WTC11 (cell line): ENCODE data around the gene TXNRD1. TPM values are rescaled to one million over a fixed set of nuclear protein-coding genes. Genes with fewer than 3 reads are reported as not detected.

Source experiments
- ATAC-seq: fragments of 200-7000 bp; cut with Tn5 transposase; 2 replicates; pipeline ENCODE4 v1.10.0; 2021; ENCODE audit warnings: mild to moderate bottlenecking, moderate library complexity
- CTCF ChIA-PET: fragments of 300-600 bp; sonication (Branson Sonifier 250); formaldehyde crosslinking; loops from one replicate; lab custom pipeline; 2021; ENCODE audit warnings: antibody characterized with exemption; lab: Charles Lee
- POLR2A ChIA-PET: fragments of 350-600 bp; sonication (Branson Sonifier 250); formaldehyde crosslinking; loops from one replicate; lab custom pipeline; 2021; ENCODE audit warnings: antibody characterized with exemption; lab: Charles Lee
- DNase-seq: peaks from one replicate; pipeline ENCODE4 v3.0.0; 2021; ENCODE audit warnings: low spot score
- H3K27ac Mint-ChIP-seq: 2 replicates; pipeline ENCODE4 v1.8.0; 2021; ENCODE audit warnings: mixed read lengths
- H3K27me3 Mint-ChIP-seq: 2 replicates; pipeline ENCODE4 v1.8.0; 2021; ENCODE audit warnings: low read depth, mild to moderate bottlenecking, moderate library complexity, mixed read lengths
- H3K36me3 Mint-ChIP-seq: 2 replicates; pipeline ENCODE4 v1.8.0; 2021; ENCODE audit warnings: mixed read lengths
- H3K4me1 Mint-ChIP-seq: 2 replicates; pipeline ENCODE4 v1.8.0; 2022; ENCODE audit warnings: mixed read lengths
- H3K4me3 Mint-ChIP-seq: 2 replicates; pipeline ENCODE4 v1.8.0; 2021; ENCODE audit warnings: mild to moderate bottlenecking, moderate library complexity, mixed read lengths
- H3K9me3 Mint-ChIP-seq: 2 replicates; pipeline ENCODE4 v1.8.0; 2021; ENCODE audit warnings: mixed read lengths
- FOXK1 ChIP-seq: sonication (generic); formaldehyde crosslinking; IDR thresholded peaks from 2 replicates; pipeline ENCODE4 v1.8.0; 2022; ENCODE audit warnings: mild to moderate bottlenecking, moderate library complexity, missing genetic modification reagents
- IRF2 ChIP-seq: sonication (generic); formaldehyde crosslinking; IDR thresholded peaks from 2 replicates; pipeline ENCODE4 v1.8.0; 2022; ENCODE audit warnings: low read depth, missing genetic modification reagents, borderline replicate concordance
- NFE2L1 ChIP-seq: sonication (generic); formaldehyde crosslinking; IDR thresholded peaks from 2 replicates; pipeline ENCODE4 v1.8.1; 2023; ENCODE audit warnings: missing genetic modification reagents
- NR1H2 ChIP-seq: sonication (generic); formaldehyde crosslinking; IDR thresholded peaks from 2 replicates; pipeline ENCODE4 v1.9.0; 2021; ENCODE audit warnings: mild to moderate bottlenecking, moderate library complexity, missing genetic modification reagents
- RELA ChIP-seq: sonication (generic); formaldehyde crosslinking; IDR thresholded peaks from 2 replicates; pipeline ENCODE4 v1.8.1; 2022; ENCODE audit warnings: missing genetic modification reagents, mild to moderate bottlenecking, borderline replicate concordance
- SMAD4 ChIP-seq: sonication (generic); formaldehyde crosslinking; IDR thresholded peaks from 2 replicates; pipeline ENCODE4 v1.8.0; 2022; ENCODE audit warnings: mild to moderate bottlenecking, missing genetic modification reagents
- ZNF219 ChIP-seq: sonication (generic); formaldehyde crosslinking; IDR thresholded peaks from 2 replicates; pipeline ENCODE4 v1.8.0; 2023; ENCODE audit warnings: missing genetic modification reagents, mild to moderate bottlenecking, borderline replicate concordance
- total RNA-seq: library from RNA; stranded (reverse); gene quantifications from 3 replicates; pipeline ENCODE4 v1.2.3, GENCODE V29; 2021
- TF ChIP-seq, protein P1 (sequence below): fragments of 250-450 bp; sonication (Bioruptor Pico); IDR thresholded peaks from 2 replicates; pipeline ENCODE4 v1.9.0; 2021; ENCODE audit warnings: moderate library complexity, mild to moderate bottlenecking, inconsistent platforms, borderline replicate concordance
- TF ChIP-seq, protein P2 (sequence below): fragments of 250-450 bp; sonication (Bioruptor Pico); IDR thresholded peaks from 2 replicates; pipeline ENCODE4 v1.9.0; 2021; ENCODE audit warnings: mild to moderate bottlenecking
- TF ChIP-seq, protein P3 (sequence below): sonication (generic); formaldehyde crosslinking; IDR thresholded peaks from 2 replicates; pipeline ENCODE4 v1.8.0; 2023; ENCODE audit warnings: missing genetic modification reagents, mild to moderate bottlenecking, borderline replicate concordance
- TF ChIP-seq, protein P4 (sequence below): sonication (generic); formaldehyde crosslinking; IDR thresholded peaks from 2 replicates; pipeline ENCODE4 v1.8.1; 2023; ENCODE audit warnings: mild to moderate bottlenecking, missing genetic modification reagents, borderline replicate concordance

Gene TXNRD1
- total RNA-seq, 1 experiment from 2014 or later: 113 TPM

DNA sequence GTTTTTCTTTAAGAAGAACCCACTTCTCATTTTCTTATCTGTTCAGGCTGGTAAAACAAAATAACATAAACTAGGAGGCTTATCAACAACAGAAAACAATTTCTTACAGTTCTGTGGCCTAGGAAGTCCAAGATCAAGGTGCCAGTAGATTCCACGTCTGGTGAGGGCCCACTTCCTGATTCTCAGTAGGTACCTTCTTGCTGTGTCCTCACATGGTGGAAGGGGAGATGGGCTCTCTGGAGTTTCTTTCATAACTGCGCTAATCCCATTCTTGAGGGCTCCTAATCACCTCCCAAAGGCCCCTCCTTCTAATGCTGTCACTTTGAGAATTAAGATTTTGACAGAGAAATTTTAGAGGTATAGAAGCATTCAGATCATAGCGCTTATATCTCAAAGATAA, 33.4 kb downstream of the TXNRD1 start (continued):
- TF ChIP-seq IRF2 (CRISPR knock-in tag): no peak
- TF ChIP-seq, all 79 proteins: peak for 0

DNA sequence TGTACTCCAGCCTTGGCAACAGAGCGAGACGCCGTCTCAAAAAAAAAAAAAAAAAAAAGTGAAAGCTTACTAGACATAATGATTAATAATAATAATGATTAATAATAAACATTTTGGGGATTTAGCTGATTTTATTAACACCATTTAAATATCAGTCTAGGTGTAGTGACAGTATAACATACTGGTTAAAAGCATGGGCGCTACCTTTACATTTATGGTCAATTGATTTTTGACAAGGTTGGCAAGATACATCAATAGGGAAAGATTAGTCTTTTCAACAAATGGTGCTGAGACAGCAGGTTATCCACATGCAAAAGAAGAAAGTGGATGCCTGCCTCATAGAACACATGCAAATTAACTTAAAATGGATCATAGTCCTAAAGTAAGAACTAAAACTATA, 34.3 kb downstream of the TXNRD1 start:
- Mint-ChIP-seq H3K27me3 (no peaks in the 10 kb centered on the region), H3K4me3 (no peak overlapping the region), H3K36me3 (no peaks in the 10 kb centered on the region), H3K4me1 (peaks cover 14% of the 10 kb centered on the region), H3K27ac (no peak overlapping the region), H3K9me3 (peaks cover 5% of the 10 kb centered on the region; the same call in 1 of the 2 replicates)
- DNase-seq (no peak), ATAC-seq (no peak)
- CTCF ChIA-PET: interaction anchor here (0.8 kb wide), 1 partner anchor 709 kb away, joined by 3 read pairs; the partner anchor contains the start of gene SLC41A2
- TF ChIP-seq, protein P1, sequence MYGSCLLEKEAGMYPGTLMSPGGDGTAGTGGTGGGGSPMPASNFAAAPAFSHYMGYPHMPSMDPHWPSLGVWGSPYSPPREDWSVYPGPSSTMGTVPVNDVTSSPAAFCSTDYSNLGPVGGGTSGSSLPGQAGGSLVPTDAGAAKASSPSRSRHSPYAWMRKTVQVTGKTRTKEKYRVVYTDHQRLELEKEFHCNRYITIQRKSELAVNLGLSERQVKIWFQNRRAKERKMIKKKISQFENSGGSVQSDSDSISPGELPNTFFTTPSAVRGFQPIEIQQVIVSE (CRISPR knock-in tag): no peak
- no peak for TF ChIP-seq FOXK1 (CRISPR knock-in tag)
- no peak for TF ChIP-seq NFE2L1 (CRISPR knock-in tag)
- TF ChIP-seq, protein P2, sequence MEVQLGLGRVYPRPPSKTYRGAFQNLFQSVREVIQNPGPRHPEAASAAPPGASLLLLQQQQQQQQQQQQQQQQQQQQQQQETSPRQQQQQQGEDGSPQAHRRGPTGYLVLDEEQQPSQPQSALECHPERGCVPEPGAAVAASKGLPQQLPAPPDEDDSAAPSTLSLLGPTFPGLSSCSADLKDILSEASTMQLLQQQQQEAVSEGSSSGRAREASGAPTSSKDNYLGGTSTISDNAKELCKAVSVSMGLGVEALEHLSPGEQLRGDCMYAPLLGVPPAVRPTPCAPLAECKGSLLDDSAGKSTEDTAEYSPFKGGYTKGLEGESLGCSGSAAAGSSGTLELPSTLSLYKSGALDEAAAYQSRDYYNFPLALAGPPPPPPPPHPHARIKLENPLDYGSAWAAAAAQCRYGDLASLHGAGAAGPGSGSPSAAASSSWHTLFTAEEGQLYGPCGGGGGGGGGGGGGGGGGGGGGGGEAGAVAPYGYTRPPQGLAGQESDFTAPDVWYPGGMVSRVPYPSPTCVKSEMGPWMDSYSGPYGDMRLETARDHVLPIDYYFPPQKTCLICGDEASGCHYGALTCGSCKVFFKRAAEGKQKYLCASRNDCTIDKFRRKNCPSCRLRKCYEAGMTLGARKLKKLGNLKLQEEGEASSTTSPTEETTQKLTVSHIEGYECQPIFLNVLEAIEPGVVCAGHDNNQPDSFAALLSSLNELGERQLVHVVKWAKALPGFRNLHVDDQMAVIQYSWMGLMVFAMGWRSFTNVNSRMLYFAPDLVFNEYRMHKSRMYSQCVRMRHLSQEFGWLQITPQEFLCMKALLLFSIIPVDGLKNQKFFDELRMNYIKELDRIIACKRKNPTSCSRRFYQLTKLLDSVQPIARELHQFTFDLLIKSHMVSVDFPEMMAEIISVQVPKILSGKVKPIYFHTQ (CRISPR knock-in tag): no peak
- no peak for TF ChIP-seq NR1H2 (CRISPR knock-in tag)
- no peak for TF ChIP-seq SMAD4 (CRISPR knock-in tag)
- TF ChIP-seq, protein P3, sequence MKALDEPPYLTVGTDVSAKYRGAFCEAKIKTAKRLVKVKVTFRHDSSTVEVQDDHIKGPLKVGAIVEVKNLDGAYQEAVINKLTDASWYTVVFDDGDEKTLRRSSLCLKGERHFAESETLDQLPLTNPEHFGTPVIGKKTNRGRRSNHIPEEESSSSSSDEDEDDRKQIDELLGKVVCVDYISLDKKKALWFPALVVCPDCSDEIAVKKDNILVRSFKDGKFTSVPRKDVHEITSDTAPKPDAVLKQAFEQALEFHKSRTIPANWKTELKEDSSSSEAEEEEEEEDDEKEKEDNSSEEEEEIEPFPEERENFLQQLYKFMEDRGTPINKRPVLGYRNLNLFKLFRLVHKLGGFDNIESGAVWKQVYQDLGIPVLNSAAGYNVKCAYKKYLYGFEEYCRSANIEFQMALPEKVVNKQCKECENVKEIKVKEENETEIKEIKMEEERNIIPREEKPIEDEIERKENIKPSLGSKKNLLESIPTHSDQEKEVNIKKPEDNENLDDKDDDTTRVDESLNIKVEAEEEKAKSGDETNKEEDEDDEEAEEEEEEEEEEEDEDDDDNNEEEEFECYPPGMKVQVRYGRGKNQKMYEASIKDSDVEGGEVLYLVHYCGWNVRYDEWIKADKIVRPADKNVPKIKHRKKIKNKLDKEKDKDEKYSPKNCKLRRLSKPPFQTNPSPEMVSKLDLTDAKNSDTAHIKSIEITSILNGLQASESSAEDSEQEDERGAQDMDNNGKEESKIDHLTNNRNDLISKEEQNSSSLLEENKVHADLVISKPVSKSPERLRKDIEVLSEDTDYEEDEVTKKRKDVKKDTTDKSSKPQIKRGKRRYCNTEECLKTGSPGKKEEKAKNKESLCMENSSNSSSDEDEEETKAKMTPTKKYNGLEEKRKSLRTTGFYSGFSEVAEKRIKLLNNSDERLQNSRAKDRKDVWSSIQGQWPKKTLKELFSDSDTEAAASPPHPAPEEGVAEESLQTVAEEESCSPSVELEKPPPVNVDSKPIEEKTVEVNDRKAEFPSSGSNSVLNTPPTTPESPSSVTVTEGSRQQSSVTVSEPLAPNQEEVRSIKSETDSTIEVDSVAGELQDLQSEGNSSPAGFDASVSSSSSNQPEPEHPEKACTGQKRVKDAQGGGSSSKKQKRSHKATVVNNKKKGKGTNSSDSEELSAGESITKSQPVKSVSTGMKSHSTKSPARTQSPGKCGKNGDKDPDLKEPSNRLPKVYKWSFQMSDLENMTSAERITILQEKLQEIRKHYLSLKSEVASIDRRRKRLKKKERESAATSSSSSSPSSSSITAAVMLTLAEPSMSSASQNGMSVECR (CRISPR knock-in tag): no peak
- no peak for TF ChIP-seq RELA
- TF ChIP-seq ZNF219 (CRISPR knock-in tag): no peak
- TF ChIP-seq, protein P4, sequence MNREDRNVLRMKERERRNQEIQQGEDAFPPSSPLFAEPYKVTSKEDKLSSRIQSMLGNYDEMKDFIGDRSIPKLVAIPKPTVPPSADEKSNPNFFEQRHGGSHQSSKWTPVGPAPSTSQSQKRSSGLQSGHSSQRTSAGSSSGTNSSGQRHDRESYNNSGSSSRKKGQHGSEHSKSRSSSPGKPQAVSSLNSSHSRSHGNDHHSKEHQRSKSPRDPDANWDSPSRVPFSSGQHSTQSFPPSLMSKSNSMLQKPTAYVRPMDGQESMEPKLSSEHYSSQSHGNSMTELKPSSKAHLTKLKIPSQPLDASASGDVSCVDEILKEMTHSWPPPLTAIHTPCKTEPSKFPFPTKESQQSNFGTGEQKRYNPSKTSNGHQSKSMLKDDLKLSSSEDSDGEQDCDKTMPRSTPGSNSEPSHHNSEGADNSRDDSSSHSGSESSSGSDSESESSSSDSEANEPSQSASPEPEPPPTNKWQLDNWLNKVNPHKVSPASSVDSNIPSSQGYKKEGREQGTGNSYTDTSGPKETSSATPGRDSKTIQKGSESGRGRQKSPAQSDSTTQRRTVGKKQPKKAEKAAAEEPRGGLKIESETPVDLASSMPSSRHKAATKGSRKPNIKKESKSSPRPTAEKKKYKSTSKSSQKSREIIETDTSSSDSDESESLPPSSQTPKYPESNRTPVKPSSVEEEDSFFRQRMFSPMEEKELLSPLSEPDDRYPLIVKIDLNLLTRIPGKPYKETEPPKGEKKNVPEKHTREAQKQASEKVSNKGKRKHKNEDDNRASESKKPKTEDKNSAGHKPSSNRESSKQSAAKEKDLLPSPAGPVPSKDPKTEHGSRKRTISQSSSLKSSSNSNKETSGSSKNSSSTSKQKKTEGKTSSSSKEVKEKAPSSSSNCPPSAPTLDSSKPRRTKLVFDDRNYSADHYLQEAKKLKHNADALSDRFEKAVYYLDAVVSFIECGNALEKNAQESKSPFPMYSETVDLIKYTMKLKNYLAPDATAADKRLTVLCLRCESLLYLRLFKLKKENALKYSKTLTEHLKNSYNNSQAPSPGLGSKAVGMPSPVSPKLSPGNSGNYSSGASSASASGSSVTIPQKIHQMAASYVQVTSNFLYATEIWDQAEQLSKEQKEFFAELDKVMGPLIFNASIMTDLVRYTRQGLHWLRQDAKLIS (CRISPR knock-in tag): no peak
- POLR2A ChIA-PET: interaction anchor here (0.7 kb wide), 2 partner anchors 20 to 83 kb away, joined by 5 read pairs; no protein-coding TSS in a partner anchor
